Peyer's patch (tissue), 4 donors: Measurements from ENCODE around the gene SGMS1. TPM values are rescaled to one million over a fixed set of nuclear protein-coding genes. Genes with fewer than 3 reads are reported as not detected.
A peak's percentile ranks its signal among the peaks of the same experiment; 100 is the strongest.
"Not testable (repeated sequence)": the region's sequence is repeated elsewhere in the genome, so short reads cannot be mapped to it uniquely, and the experiment has no call there.

Experiments
- DNase-seq, 3 donors: peaks; one replicate each; pipeline ENCODE4 v3.0.0-alpha.2; 2017 to 2019
- H3K27ac ChIP-seq, 4 donors: fragments of 200-600 bp; sonication (generic); one replicate each; pipeline ENCODE4 v1.5.1; 2016 to 2019
- H3K27me3 ChIP-seq, 2 donors: fragments of 200-600 bp; sonication (generic); one replicate each; pipeline ENCODE4 v1.5.1; 2019
- H3K36me3 ChIP-seq, 3 donors: fragments of 200-600 bp; sonication (generic); one replicate each; pipeline ENCODE4 v1.5.1; 2016 to 2019
- H3K4me1 ChIP-seq, 4 donors: fragments of 200-600 bp; sonication (generic); one replicate each; pipeline ENCODE4 v1.5.1; 2016 to 2019
- H3K4me3 ChIP-seq, 4 donors: fragments of 200-600 bp; sonication (generic); 1 replicate in 3 of 4; 2 replicates in 1 of 4; pipeline ENCODE4 v1.5.1; 2016 to 2019; ENCODE audit warnings: mild to moderate bottlenecking in 1 of 4
- H3K9me3 ChIP-seq, 4 donors: fragments of 200-600 bp; sonication (generic); one replicate each; pipeline ENCODE4 v1.5.1; 2016 to 2019; ENCODE audit warnings: mild to moderate bottlenecking in 1 of 4
- CTCF ChIP-seq, 6 experiments: fragments of 450-650 bp in 4 of 6; fragments of 200-600 bp in 2 of 6; sonication (generic) in 1 of 6; IDR thresholded peaks; one replicate each; pipeline ENCODE4 v1.5.1; 2017 to 2019; ENCODE audit warnings: antibody characterized with exemption in 6 of 6, mild to moderate bottlenecking in 3 of 6, moderate library complexity in 1 of 6
- POLR2A ChIP-seq, 2 donors: fragments of 450-650 bp; IDR thresholded peaks; one replicate each; pipeline ENCODE4 v1.5.1; 2017; ENCODE audit warnings: antibody characterized with exemption in 2 of 2, mild to moderate bottlenecking in 2 of 2, moderate library complexity in 2 of 2
- total RNA-seq, 4 donors: library from RNA; depleted of rRNA; stranded (reverse); fragments of >200 nt; gene quantifications; one replicate each; pipeline ENCODE4 v1.1.0, GENCODE V29; 2016

SGMS1 gene
- total RNA-seq, 4 donors from 2014 or later, result 73.4 to 117 (median 88.4) TPM

GRCh38 chr10:50648089-50648934 is 24.6 kb upstream of the SGMS1 start:
- TF ChIP-seq POLR2A (IDR thresholded peaks at IDR 0.05), result no peak
- TF ChIP-seq CTCF (IDR thresholded peaks at IDR 0.05), result no peak
- peaks cover 0 to 14% (median 0%) of the 10 kb centered on the region in 4 donors for H3K4me1 ChIP-seq
- H3K36me3 ChIP-seq, result no peaks in the 10 kb centered on the region
- no peaks in the 10 kb centered on the region for H3K9me3 ChIP-seq
- DNase-seq, result peak in 2 of 3 donors; percentile 20 to 54
- H3K27ac ChIP-seq, result peak overlapping the region in 1 of 4 donors; percentile 27
- no peak overlapping the region for H3K4me3 ChIP-seq
- H3K27me3 ChIP-seq, result no peaks in the 10 kb centered on the region

- H3K27me3 ChIP-seq, H3K9me3 ChIP-seq, DNase-seq, H3K36me3 ChIP-seq, H3K4me3 ChIP-seq: not testable (repeated sequence)
- H3K4me1 ChIP-seq, result peaks cover 0 to 14% (median 0%) of the 10 kb centered on the region in 4 donors
- peak overlapping the region in 1 of 4 donors; percentile 27 for H3K27ac ChIP-seq
These were observed 23.6 kb upstream of the SGMS1 start for GRCh38 chr10:50647350-50647749.

GRCh38 chr10:50645236-50645635 is 21.5 kb upstream of the SGMS1 start:
- H3K4me3 ChIP-seq, result no peak overlapping the region
- no peaks in the 10 kb centered on the region for H3K9me3 ChIP-seq
- H3K36me3 ChIP-seq, result no peaks in the 10 kb centered on the region
- TF ChIP-seq POLR2A (IDR thresholded peaks at IDR 0.05) (no peak), CTCF (IDR thresholded peaks at IDR 0.05) (no peak)
- no peaks in the 10 kb centered on the region for H3K27me3 ChIP-seq
- no peak overlapping the region for H3K27ac ChIP-seq
- H3K4me1 ChIP-seq, result peaks cover 0 to 14% (median 0%) of the 10 kb centered on the region in 4 donors
- no peak for DNase-seq

- no peaks in the 10 kb centered on the region for H3K27me3 ChIP-seq
- H3K4me3 ChIP-seq, result no peak overlapping the region
- DNase-seq, result no peak
- H3K27ac ChIP-seq, result no peak overlapping the region
- H3K4me1 ChIP-seq, result no peaks in the 10 kb centered on the region
- no peaks in the 10 kb centered on the region for H3K36me3 ChIP-seq
- H3K9me3 ChIP-seq, result no peaks in the 10 kb centered on the region
- TF ChIP-seq POLR2A (IDR thresholded peaks at IDR 0.05) (no peak), CTCF (IDR thresholded peaks at IDR 0.05) (no peak)
These were observed 17.9 kb upstream of the SGMS1 start for GRCh38 chr10:50641626-50642025.

- H3K27me3 ChIP-seq, result no peaks in the 10 kb centered on the region
- no peak overlapping the region for H3K4me3 ChIP-seq
- no peak overlapping the region for H3K27ac ChIP-seq
- DNase-seq, result no peak
- TF ChIP-seq CTCF (IDR thresholded peaks at IDR 0.05) (no peak), POLR2A (IDR thresholded peaks at IDR 0.05) (no peak)
- H3K9me3 ChIP-seq, result no peaks in the 10 kb centered on the region
- H3K4me1 ChIP-seq, result no peaks in the 10 kb centered on the region
- no peaks in the 10 kb centered on the region for H3K36me3 ChIP-seq
These were observed 16.5 kb upstream of the SGMS1 start for GRCh38 chr10:50640238-50640637.
